Vagina (tissue), 2 donors: ENCODE data around the gene NKG7. TPM values are rescaled to one million over a fixed set of nuclear protein-coding genes. Genes with fewer than 3 reads are reported as not detected.

ENCODE experiments used
- DNase-seq, 2 donors: peaks; one replicate each; pipeline ENCODE4 v3.0.0-alpha.2; 2017; ENCODE audit errors: extremely low spot score in 2 of 2
- H3K27ac ChIP-seq: fragments of 200-600 bp; sonication (generic); one replicate; pipeline ENCODE4 v1.5.1; 2019
- H3K27me3 ChIP-seq: fragments of 200-600 bp; sonication (generic); one replicate; pipeline ENCODE4 v1.5.1; 2019
- H3K36me3 ChIP-seq, 2 donors: fragments of 200-600 bp; sonication (generic); one replicate each; pipeline ENCODE4 v1.5.1; 2017 to 2019
- H3K4me1 ChIP-seq: fragments of 200-600 bp; sonication (generic); one replicate; pipeline ENCODE4 v1.5.1; 2019
- H3K4me3 ChIP-seq, 2 donors: fragments of 200-600 bp; sonication (generic); 1 replicate in 1 of 2; 2 replicates in 1 of 2; pipeline ENCODE4 v1.5.1; 2016 to 2019
- H3K9me3 ChIP-seq: fragments of 200-600 bp; sonication (generic); one replicate; pipeline ENCODE4 v1.5.1; 2019
- POLR2A ChIP-seq, 2 donors: fragments of 450-650 bp; IDR thresholded peaks; one replicate each; pipeline ENCODE4 v1.6.1; 2017; ENCODE audit warnings: antibody characterized with exemption in 2 of 2, mild to moderate bottlenecking in 2 of 2, moderate library complexity in 2 of 2
- POLR2AphosphoS5 ChIP-seq, 2 donors: sonication (generic); formaldehyde crosslinking; IDR thresholded peaks; one replicate each; pipeline ENCODE4 v1.9.0; 2017; ENCODE audit warnings: antibody characterized with exemption in 2 of 2, mild to moderate bottlenecking in 2 of 2, low read depth in 1 of 2; ENCODE audit not compliant: insufficient read depth in 1 of 2
- intact Hi-C: fragments of 100-400 bp; cut with DNase I; formaldehyde crosslinking; loops from one replicate; pipeline ENCODE4 v1.15.1; 2023
- total RNA-seq: library from RNA; depleted of rRNA; stranded (reverse); fragments of >200 nt; gene quantifications from one replicate; pipeline ENCODE4 v1.2.3, GENCODE V29; 2016
- TF ChIP-seq, protein P1 (sequence below), 3 experiments: fragments of 450-650 bp in 2 of 3; fragments of 200-600 bp in 1 of 3; sonication (generic) in 1 of 3; IDR thresholded peaks; one replicate each; pipeline ENCODE4 v1.5.1; 2017 to 2019; ENCODE audit warnings: antibody characterized with exemption in 3 of 3, mild to moderate bottlenecking in 2 of 3, moderate library complexity in 2 of 3

The NKG7 gene
- total RNA-seq, 1 donor from 2014 or later: 3.4 TPM

DNA sequence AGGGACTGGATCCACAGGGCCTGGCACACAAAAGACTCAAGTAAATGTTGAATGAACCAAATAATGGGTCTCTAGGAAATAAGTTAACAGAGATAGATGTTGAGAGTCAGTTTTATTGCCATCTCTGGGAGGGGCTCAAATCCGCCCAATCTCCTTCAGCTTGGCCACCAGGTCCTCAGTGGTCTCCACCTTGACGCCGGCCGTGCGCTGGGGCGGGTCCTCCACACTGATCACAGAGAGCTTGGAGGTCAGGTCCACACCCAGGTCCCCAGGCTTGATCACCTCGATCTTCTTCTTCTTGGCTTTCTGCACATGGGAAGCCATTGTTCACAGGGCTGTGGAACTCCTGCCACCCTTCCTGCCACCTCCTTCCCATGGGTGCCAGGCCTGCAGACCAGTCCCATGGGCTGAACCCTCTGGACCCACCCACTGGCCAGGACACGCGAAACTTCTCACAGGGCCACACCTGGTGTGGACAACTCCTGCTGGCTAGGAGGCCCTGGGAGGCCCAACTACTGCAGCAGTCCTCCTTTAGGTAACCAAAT is 27.3 kb downstream of the NKG7 start:
- H3K4me1 ChIP-seq: peaks cover 10% of the 10 kb centered on the region
- H3K36me3 ChIP-seq: peaks cover 0 to 24% of the 10 kb centered on the region in 2 donors
- H3K4me3 ChIP-seq: no peak overlapping the region

GRCh38 chr19:51342631-51343569 is 29.6 kb downstream of the NKG7 start:
- no peak overlapping the region for H3K27ac ChIP-seq
- peaks cover 21% of the 10 kb centered on the region for H3K4me1 ChIP-seq
- intact Hi-C loops: no loop called here
- H3K9me3 ChIP-seq: no peaks in the 10 kb centered on the region
- TF ChIP-seq POLR2A (IDR thresholded peaks at IDR 0.05) (no peak), POLR2AphosphoS5 (IDR thresholded peaks at IDR 0.05; ENCODE audit: insufficient read depth in 1 of 2, low read depth in 1 of 2) (no peak)
- TF ChIP-seq, protein P1, sequence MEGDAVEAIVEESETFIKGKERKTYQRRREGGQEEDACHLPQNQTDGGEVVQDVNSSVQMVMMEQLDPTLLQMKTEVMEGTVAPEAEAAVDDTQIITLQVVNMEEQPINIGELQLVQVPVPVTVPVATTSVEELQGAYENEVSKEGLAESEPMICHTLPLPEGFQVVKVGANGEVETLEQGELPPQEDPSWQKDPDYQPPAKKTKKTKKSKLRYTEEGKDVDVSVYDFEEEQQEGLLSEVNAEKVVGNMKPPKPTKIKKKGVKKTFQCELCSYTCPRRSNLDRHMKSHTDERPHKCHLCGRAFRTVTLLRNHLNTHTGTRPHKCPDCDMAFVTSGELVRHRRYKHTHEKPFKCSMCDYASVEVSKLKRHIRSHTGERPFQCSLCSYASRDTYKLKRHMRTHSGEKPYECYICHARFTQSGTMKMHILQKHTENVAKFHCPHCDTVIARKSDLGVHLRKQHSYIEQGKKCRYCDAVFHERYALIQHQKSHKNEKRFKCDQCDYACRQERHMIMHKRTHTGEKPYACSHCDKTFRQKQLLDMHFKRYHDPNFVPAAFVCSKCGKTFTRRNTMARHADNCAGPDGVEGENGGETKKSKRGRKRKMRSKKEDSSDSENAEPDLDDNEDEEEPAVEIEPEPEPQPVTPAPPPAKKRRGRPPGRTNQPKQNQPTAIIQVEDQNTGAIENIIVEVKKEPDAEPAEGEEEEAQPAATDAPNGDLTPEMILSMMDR (IDR thresholded peaks at IDR 0.05): no peak
- H3K36me3 ChIP-seq: peaks cover 0 to 12% of the 10 kb centered on the region in 2 donors
- no peak overlapping the region for H3K4me3 ChIP-seq
- DNase-seq: no peak
- H3K27me3 ChIP-seq: no peaks in the 10 kb centered on the region

More for the DNA sequence above, 27.3 kb downstream of the NKG7 start:
- DNase-seq: no peak
- no peaks in the 10 kb centered on the region for H3K9me3 ChIP-seq
- no peak overlapping the region for H3K27ac ChIP-seq
- no peaks in the 10 kb centered on the region for H3K27me3 ChIP-seq
- TF ChIP-seq, protein P1 (IDR thresholded peaks at IDR 0.05): no peak
- no peak for TF ChIP-seq POLR2A (IDR thresholded peaks at IDR 0.05)
- TF ChIP-seq POLR2AphosphoS5 (IDR thresholded peaks at IDR 0.05; ENCODE audit: insufficient read depth in 1 of 2, low read depth in 1 of 2): no peak
- intact Hi-C loops: no loop called here

DNA sequence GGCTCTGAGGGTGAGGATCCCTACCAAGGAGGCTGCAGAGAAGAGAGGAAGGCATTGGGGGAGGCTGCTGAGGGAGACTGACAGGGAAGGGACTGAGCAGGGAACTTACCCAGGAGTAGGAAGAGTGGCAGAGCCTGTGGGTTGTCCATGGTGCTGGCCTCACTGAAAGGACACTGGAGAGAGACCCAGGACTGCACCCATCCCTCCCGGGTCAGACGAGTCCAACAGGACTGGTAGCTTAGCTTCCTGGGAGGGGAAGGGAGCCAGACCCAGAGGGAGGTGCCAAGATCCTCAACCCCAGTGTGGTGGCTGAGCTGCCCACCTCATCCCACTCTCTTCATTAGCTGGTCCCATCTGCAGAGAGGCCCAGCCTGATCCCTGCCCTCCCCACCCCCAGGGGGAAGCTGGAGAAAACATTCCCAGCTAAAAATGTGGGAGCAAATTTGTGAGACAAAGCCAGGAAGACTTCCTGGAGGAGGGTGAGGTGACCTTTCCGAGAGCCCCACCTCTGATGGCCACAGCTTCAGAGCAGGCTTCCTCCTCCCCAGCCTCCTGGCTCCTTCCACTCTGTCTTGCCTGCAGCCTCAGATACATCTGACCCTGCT is 30.4 kb downstream of the NKG7 start, which contains the start of gene VSIG10L:
VSIG10L (minus strand) TSS at position 164 of the 605 bp plus-strand sequence; CDS start at position 149, 15 bp downstream.
- no peak for TF ChIP-seq POLR2AphosphoS5 (IDR thresholded peaks at IDR 0.05; ENCODE audit: insufficient read depth in 1 of 2, low read depth in 1 of 2)
- no peak for TF ChIP-seq POLR2A (IDR thresholded peaks at IDR 0.05)
- TF ChIP-seq, protein P1 (IDR thresholded peaks at IDR 0.05): no peak
- H3K27ac ChIP-seq: peak within 1 kb of the TSS; percentile 84
- intact Hi-C loops: no loop called here

DNA sequence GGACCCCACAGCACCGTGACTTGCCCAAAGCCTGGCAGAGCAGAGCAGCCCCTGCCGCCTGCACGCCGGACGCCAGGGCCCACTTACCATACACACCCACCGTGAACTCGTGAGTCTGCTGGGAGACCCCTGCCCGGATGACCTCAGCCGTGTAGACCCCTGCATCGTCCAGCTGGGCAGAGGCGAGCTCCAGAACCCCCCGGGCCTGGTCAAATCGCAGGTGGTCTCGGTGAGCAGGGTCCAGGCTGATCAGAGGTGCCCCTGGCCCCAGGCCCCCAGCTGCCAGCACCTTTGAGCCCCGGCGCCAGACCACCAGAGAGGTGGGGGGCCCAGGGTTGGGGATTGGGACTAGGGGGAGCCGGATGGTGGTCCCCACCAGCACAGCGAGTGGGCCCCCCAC is 31.4 kb downstream of the NKG7 start:
- TF ChIP-seq POLR2AphosphoS5 (IDR thresholded peaks at IDR 0.05; ENCODE audit: insufficient read depth in 1 of 2, low read depth in 1 of 2): no peak
- TF ChIP-seq, protein P1 (IDR thresholded peaks at IDR 0.05): no peak
- TF ChIP-seq POLR2A (IDR thresholded peaks at IDR 0.05): no peak
- Histone ChIP-seq H3K27ac (peak overlapping the region; percentile 84), H3K36me3 (peaks cover 0 to 7% of the 10 kb centered on the region in 2 donors), H3K4me1 (peaks cover 21% of the 10 kb centered on the region), H3K4me3 (peak overlapping the region; percentile 47 to 81), H3K27me3 (no peaks in the 10 kb centered on the region), H3K9me3 (no peaks in the 10 kb centered on the region)
- no peak for DNase-seq
- intact Hi-C loops: no loop called here

More for the DNA sequence above, 30.4 kb downstream of the NKG7 start, which contains the start of gene VSIG10L:
- Histone ChIP-seq H3K27me3 (no peaks in the 10 kb centered on the region), H3K36me3 (peaks cover 0 to 12% of the 10 kb centered on the region in 2 donors), H3K4me1 (peaks cover 21% of the 10 kb centered on the region), H3K4me3 (peak within 1 kb of the TSS; percentile 47 to 81), H3K9me3 (no peaks in the 10 kb centered on the region)
- no peak for DNase-seq
